PC-9 (cell line): ENCODE data around the gene MDM4.

Experiments
- EZH2 ChIP-seq: fragments of 200-600 bp; sonication (generic); IDR thresholded peaks from 2 replicates; pipeline ENCODE4 v1.8.0; 2017; ENCODE audit warnings: antibody characterized with exemption, low read depth
- TF ChIP-seq, protein P1 (sequence below): fragments of 200-600 bp; sonication (generic); conservative IDR thresholded peaks from 2 replicates; pipeline ENCODE4 v1.6.1; 2017; ENCODE audit warnings: mixed run types, antibody characterized with exemption, mild to moderate bottlenecking, moderate library complexity

DNA sequence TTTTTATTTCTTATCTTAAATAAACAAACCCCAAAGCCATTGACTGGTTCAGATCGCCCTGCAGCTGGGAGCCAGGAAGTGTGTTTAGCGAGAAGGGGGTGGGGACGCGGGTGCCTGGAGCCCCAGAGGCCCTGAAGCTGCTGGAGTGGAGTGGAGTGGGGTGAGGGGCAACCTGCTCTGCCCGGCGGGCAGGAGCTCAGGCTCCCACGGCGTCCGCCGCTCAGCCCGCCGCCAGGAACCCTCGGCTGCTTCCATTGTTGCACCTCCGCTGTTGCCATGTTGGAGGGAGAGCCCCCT is 22.3 kb upstream of the MDM4 start:
- TF ChIP-seq, protein P1, sequence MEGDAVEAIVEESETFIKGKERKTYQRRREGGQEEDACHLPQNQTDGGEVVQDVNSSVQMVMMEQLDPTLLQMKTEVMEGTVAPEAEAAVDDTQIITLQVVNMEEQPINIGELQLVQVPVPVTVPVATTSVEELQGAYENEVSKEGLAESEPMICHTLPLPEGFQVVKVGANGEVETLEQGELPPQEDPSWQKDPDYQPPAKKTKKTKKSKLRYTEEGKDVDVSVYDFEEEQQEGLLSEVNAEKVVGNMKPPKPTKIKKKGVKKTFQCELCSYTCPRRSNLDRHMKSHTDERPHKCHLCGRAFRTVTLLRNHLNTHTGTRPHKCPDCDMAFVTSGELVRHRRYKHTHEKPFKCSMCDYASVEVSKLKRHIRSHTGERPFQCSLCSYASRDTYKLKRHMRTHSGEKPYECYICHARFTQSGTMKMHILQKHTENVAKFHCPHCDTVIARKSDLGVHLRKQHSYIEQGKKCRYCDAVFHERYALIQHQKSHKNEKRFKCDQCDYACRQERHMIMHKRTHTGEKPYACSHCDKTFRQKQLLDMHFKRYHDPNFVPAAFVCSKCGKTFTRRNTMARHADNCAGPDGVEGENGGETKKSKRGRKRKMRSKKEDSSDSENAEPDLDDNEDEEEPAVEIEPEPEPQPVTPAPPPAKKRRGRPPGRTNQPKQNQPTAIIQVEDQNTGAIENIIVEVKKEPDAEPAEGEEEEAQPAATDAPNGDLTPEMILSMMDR: no peak
- TF ChIP-seq EZH2: no peak
